HepG2 (cell line): Measurements from ENCODE around the gene KLHL30.

Source experiments
- ATF1 ChIP-seq: IDR thresholded peaks from 2 replicates; pipeline ENCODE4 v1.6.1; 2016; ENCODE audit warnings: mild to moderate bottlenecking, control low read depth
- RAD21 ChIP-seq: fragments of 450-650 bp; formaldehyde crosslinking; IDR thresholded peaks from 2 replicates; pipeline ENCODE4 v1.5.0; 2020; ENCODE audit warnings: mild to moderate bottlenecking
- SMAD1 ChIP-seq: sonication (generic); formaldehyde crosslinking; IDR thresholded peaks from 2 replicates; pipeline ENCODE4 v1.4.0; 2020; ENCODE audit warnings: missing genetic modification reagents, low read depth, mild to moderate bottlenecking, borderline replicate concordance
- TF ChIP-seq, protein P1 (sequence below): sonication (generic); formaldehyde crosslinking; IDR thresholded peaks from 2 replicates; pipeline ENCODE4 v1.5.1; 2020; ENCODE audit warnings: mild to moderate bottlenecking, missing genetic modification reagents, moderate library complexity
- TF ChIP-seq, protein P2 (sequence below): sonication (generic); formaldehyde crosslinking; IDR thresholded peaks from 2 replicates; pipeline ENCODE4 v1.9.0; 2022; ENCODE audit warnings: low read depth, missing genetic modification reagents
- TF ChIP-seq, protein P3 (sequence below): sonication (generic); formaldehyde crosslinking; conservative IDR thresholded peaks from 2 replicates; pipeline ENCODE4 v1.5.0; 2020; ENCODE audit warnings: missing genetic modification reagents

GRCh38 chr2:238145046-238145445 lies 6.6 kb downstream of the KLHL30 start:
- TF ChIP-seq SMAD1 (CRISPR knock-in tag), result no peak
- TF ChIP-seq, protein P1, sequence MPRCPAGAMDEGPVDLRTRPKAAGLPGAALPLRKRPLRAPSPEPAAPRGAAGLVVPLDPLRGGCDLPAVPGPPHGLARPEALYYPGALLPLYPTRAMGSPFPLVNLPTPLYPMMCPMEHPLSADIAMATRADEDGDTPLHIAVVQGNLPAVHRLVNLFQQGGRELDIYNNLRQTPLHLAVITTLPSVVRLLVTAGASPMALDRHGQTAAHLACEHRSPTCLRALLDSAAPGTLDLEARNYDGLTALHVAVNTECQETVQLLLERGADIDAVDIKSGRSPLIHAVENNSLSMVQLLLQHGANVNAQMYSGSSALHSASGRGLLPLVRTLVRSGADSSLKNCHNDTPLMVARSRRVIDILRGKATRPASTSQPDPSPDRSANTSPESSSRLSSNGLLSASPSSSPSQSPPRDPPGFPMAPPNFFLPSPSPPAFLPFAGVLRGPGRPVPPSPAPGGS (CRISPR knock-in tag), result no peak
- no peak for TF ChIP-seq ATF1 (CRISPR knock-in tag)
- TF ChIP-seq, protein P2, sequence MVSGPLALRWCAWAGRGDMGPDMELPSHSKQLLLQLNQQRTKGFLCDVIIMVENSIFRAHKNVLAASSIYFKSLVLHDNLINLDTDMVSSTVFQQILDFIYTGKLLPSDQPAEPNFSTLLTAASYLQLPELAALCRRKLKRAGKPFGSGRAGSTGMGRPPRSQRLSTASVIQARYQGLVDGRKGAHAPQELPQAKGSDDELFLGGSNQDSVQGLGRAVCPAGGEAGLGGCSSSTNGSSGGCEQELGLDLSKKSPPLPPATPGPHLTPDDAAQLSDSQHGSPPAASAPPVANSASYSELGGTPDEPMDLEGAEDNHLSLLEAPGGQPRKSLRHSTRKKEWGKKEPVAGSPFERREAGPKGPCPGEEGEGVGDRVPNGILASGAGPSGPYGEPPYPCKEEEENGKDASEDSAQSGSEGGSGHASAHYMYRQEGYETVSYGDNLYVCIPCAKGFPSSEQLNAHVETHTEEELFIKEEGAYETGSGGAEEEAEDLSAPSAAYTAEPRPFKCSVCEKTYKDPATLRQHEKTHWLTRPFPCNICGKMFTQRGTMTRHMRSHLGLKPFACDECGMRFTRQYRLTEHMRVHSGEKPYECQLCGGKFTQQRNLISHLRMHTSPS (CRISPR knock-in tag), result no peak
- no peak for TF ChIP-seq RAD21 (CRISPR knock-in tag)
- TF ChIP-seq, protein P3, sequence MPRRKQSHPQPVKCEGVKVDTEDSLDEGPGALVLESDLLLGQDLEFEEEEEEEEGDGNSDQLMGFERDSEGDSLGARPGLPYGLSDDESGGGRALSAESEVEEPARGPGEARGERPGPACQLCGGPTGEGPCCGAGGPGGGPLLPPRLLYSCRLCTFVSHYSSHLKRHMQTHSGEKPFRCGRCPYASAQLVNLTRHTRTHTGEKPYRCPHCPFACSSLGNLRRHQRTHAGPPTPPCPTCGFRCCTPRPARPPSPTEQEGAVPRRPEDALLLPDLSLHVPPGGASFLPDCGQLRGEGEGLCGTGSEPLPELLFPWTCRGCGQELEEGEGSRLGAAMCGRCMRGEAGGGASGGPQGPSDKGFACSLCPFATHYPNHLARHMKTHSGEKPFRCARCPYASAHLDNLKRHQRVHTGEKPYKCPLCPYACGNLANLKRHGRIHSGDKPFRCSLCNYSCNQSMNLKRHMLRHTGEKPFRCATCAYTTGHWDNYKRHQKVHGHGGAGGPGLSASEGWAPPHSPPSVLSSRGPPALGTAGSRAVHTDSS (CRISPR knock-in tag), result no peak
